ENCODE measurements around the gene CTXND1. TPM values are rescaled to one million over a fixed set of nuclear protein-coding genes. Genes with fewer than 3 reads are reported as not detected.

The CTXND1 gene
- total and polyA plus RNA-seq, 2 donors (not counting 1 experiment from before 2014, with no cell fraction given): under 0.01 to 0.01 TPM

GRCh38 chr15:80199869-80200268 lies 52.1 kb downstream of the CTXND1 start:
- H3K4me3 ChIP-seq (replicated peaks in 1 of 4; ENCODE audit: control extremely low read depth in 1 of 4, insufficient read depth in 1 of 4, low read depth in 3 of 4, low read length in 4 of 4): no peak overlapping the region
- no peak overlapping the region for H3K9ac ChIP-seq (ENCODE audit: insufficient read depth, low read length)
- H3K9me3 ChIP-seq (ENCODE audit: control insufficient read depth, insufficient read depth, low read depth, low read length): no peaks in the 10 kb centered on the region
- H2AFZ ChIP-seq (ENCODE audit: low read length): no peak overlapping the region
- H4K20me1 ChIP-seq (ENCODE audit: control insufficient read depth, extremely low read depth, insufficient read depth, low read length): no peaks in the 10 kb centered on the region
- H3K36me3 ChIP-seq (ENCODE audit: control insufficient read depth, insufficient read depth, low read length): no peaks in the 10 kb centered on the region
- H3K4me1 ChIP-seq (ENCODE audit: control insufficient read depth, extremely low read depth, insufficient read depth, low read length): no peaks in the 10 kb centered on the region
- no peak for TF ChIP-seq CTCF (conservative IDR thresholded peaks at IDR 0.05 in 1 of 2, IDR thresholded peaks at IDR 0.05 in 1 of 2; ENCODE audit: low read depth in 1 of 2, low read length in 2 of 2)
- TF ChIP-seq EZH2 (IDR thresholded peaks at IDR 0.05; ENCODE audit: low read length, missing control alignments): no peak
- H3K27ac ChIP-seq (ENCODE audit: insufficient read depth, low read length): no peak overlapping the region
- H3K4me2 ChIP-seq (ENCODE audit: extremely low read depth, insufficient read depth, low read length): no peak overlapping the region
- DNase-seq (ENCODE audit: low read depth in 2 of 2): no peak
- H3K27me3 ChIP-seq (ENCODE audit: control insufficient read depth, insufficient read depth, low read length): no peaks in the 10 kb centered on the region
- H3K79me2 ChIP-seq (ENCODE audit: control insufficient read depth, insufficient read depth, low read length): no peaks in the 10 kb centered on the region

- TF ChIP-seq EZH2 (IDR thresholded peaks at IDR 0.05; ENCODE audit: low read length, missing control alignments) (no peak), CTCF (conservative IDR thresholded peaks at IDR 0.05 in 1 of 2, IDR thresholded peaks at IDR 0.05 in 1 of 2; ENCODE audit: low read depth in 1 of 2, low read length in 2 of 2) (no peak)
- H3K36me3 ChIP-seq (ENCODE audit: control insufficient read depth, insufficient read depth, low read length): no peaks in the 10 kb centered on the region
- H3K4me3 ChIP-seq (replicated peaks in 1 of 4; ENCODE audit: control extremely low read depth in 1 of 4, insufficient read depth in 1 of 4, low read depth in 3 of 4, low read length in 4 of 4): no peak overlapping the region
- H2AFZ ChIP-seq (ENCODE audit: low read length): no peak overlapping the region
- no peaks in the 10 kb centered on the region for H3K4me1 ChIP-seq (ENCODE audit: control insufficient read depth, extremely low read depth, insufficient read depth, low read length)
- no peak overlapping the region for H3K27ac ChIP-seq (ENCODE audit: insufficient read depth, low read length)
- no peaks in the 10 kb centered on the region for H4K20me1 ChIP-seq (ENCODE audit: control insufficient read depth, extremely low read depth, insufficient read depth, low read length)
- no peaks in the 10 kb centered on the region for H3K9me3 ChIP-seq (ENCODE audit: control insufficient read depth, insufficient read depth, low read depth, low read length)
- no peaks in the 10 kb centered on the region for H3K79me2 ChIP-seq (ENCODE audit: control insufficient read depth, insufficient read depth, low read length)
- no peak overlapping the region for H3K9ac ChIP-seq (ENCODE audit: insufficient read depth, low read length)
- DNase-seq (ENCODE audit: low read depth in 2 of 2): no peak
- H3K27me3 ChIP-seq (ENCODE audit: control insufficient read depth, insufficient read depth, low read length): no peaks in the 10 kb centered on the region
- H3K4me2 ChIP-seq (ENCODE audit: extremely low read depth, insufficient read depth, low read length): no peak overlapping the region
These were observed 52.6 kb downstream of the CTXND1 start for GRCh38 chr15:80199366-80199765.

- Histone ChIP-seq H3K9ac (ENCODE audit: insufficient read depth, low read length) (no peak overlapping the region), H3K4me3 (replicated peaks in 1 of 4; ENCODE audit: control extremely low read depth in 1 of 4, insufficient read depth in 1 of 4, low read depth in 3 of 4, low read length in 4 of 4) (no peak overlapping the region), H3K27ac (ENCODE audit: insufficient read depth, low read length) (no peak overlapping the region), H4K20me1 (ENCODE audit: control insufficient read depth, extremely low read depth, insufficient read depth, low read length) (no peaks in the 10 kb centered on the region), H3K27me3 (ENCODE audit: control insufficient read depth, insufficient read depth, low read length) (no peaks in the 10 kb centered on the region), H3K36me3 (ENCODE audit: control insufficient read depth, insufficient read depth, low read length) (no peaks in the 10 kb centered on the region), H3K9me3 (ENCODE audit: control insufficient read depth, insufficient read depth, low read depth, low read length) (no peaks in the 10 kb centered on the region), H2AFZ (ENCODE audit: low read length) (no peak overlapping the region), H3K79me2 (ENCODE audit: control insufficient read depth, insufficient read depth, low read length) (no peaks in the 10 kb centered on the region), H3K4me1 (ENCODE audit: control insufficient read depth, extremely low read depth, insufficient read depth, low read length) (no peaks in the 10 kb centered on the region), H3K4me2 (ENCODE audit: extremely low read depth, insufficient read depth, low read length) (no peak overlapping the region)
- TF ChIP-seq CTCF (conservative IDR thresholded peaks at IDR 0.05 in 1 of 2, IDR thresholded peaks at IDR 0.05 in 1 of 2; ENCODE audit: low read depth in 1 of 2, low read length in 2 of 2) (no peak), EZH2 (IDR thresholded peaks at IDR 0.05; ENCODE audit: low read length, missing control alignments) (no peak)
- no peak for DNase-seq (ENCODE audit: low read depth in 2 of 2)
These were observed 57.1 kb downstream of the CTXND1 start for GRCh38 chr15:80194914-80195313.

Data from fibroblast of lung (primary cell).